T-helper 2 cell treated with Interferon-gamma antibody and Interleukin-4, amounts not matched to agents 5 μg/mL and 100 μg/mL, for 36 hours (primary cell): ENCODE data around the gene BGN.

Experiments used
- DNase-seq: peaks from one replicate; pipeline ENCODE4 v3.0.0; 2021; ENCODE audit warnings: low spot score
- H3K27ac Mint-ChIP-seq: one replicate; pipeline ENCODE4 v1.8.0; 2021; ENCODE audit warnings: mild to moderate bottlenecking, mixed read lengths
- H3K27me3 Mint-ChIP-seq: one replicate; pipeline ENCODE4 v1.8.0; 2021; ENCODE audit warnings: low read depth, mixed read lengths
- H3K36me3 Mint-ChIP-seq: one replicate; pipeline ENCODE4 v1.8.0; 2021; ENCODE audit warnings: low read depth, mixed read lengths
- H3K4me1 Mint-ChIP-seq: one replicate; pipeline ENCODE4 v1.8.0; 2021; ENCODE audit warnings: low read depth, mixed read lengths
- H3K4me3 Mint-ChIP-seq: one replicate; pipeline ENCODE4 v1.8.0; 2022; ENCODE audit warnings: mild to moderate bottlenecking, moderate library complexity, mixed read lengths
- H3K9me3 Mint-ChIP-seq: one replicate; pipeline ENCODE4 v1.8.0; 2021; ENCODE audit warnings: mixed read lengths

The BGN gene

GRCh38 chrX:153514259-153514658 lies 19.5 kb downstream of the BGN start:
- no peak overlapping the region for H3K4me3 Mint-ChIP-seq
- H3K36me3 Mint-ChIP-seq, result no peaks in the 10 kb centered on the region
- peaks cover 16% of the 10 kb centered on the region for H3K27me3 Mint-ChIP-seq
- no peaks in the 10 kb centered on the region for H3K9me3 Mint-ChIP-seq
- H3K27ac Mint-ChIP-seq, result no peak overlapping the region
- DNase-seq, result no peak
- no peaks in the 10 kb centered on the region for H3K4me1 Mint-ChIP-seq

- H3K4me3 Mint-ChIP-seq, result no peak overlapping the region
- no peak overlapping the region for H3K27ac Mint-ChIP-seq
- H3K27me3 Mint-ChIP-seq, result peaks cover 18% of the 10 kb centered on the region
- no peaks in the 10 kb centered on the region for H3K4me1 Mint-ChIP-seq
- no peaks in the 10 kb centered on the region for H3K9me3 Mint-ChIP-seq
- no peaks in the 10 kb centered on the region for H3K36me3 Mint-ChIP-seq
- no peak for DNase-seq
Observed at GRCh38 chrX:153515435-153515834, 20.7 kb downstream of the BGN start.

GRCh38 chrX:153516073-153516472 lies 21.3 kb downstream of the BGN start:
- DNase-seq, result no peak
- Mint-ChIP-seq H3K27ac (no peak overlapping the region), H3K4me1 (no peaks in the 10 kb centered on the region), H3K4me3 (no peak overlapping the region), H3K9me3 (no peaks in the 10 kb centered on the region), H3K36me3 (no peaks in the 10 kb centered on the region), H3K27me3 (peaks cover 18% of the 10 kb centered on the region)

- H3K27me3 Mint-ChIP-seq, result peaks cover 18% of the 10 kb centered on the region
- H3K4me3 Mint-ChIP-seq, result no peak within 1 kb of the TSS
- no peaks in the 10 kb centered on the region for H3K9me3 Mint-ChIP-seq
- H3K36me3 Mint-ChIP-seq, result no peaks in the 10 kb centered on the region
- H3K27ac Mint-ChIP-seq, result no peak within 1 kb of the TSS
- DNase-seq, result no peak
- no peaks in the 10 kb centered on the region for H3K4me1 Mint-ChIP-seq
Observed at GRCh38 chrX:153517423-153517822, 22.6 kb downstream of the BGN start, which contains the start of gene ATP2B3. TSS of gene ATP2B3 (plus strand) at chrX:153517642. CDS start at chrX:153536248, 18,606 bp downstream.

- no peaks in the 10 kb centered on the region for H3K9me3 Mint-ChIP-seq
- no peaks in the 10 kb centered on the region for H3K4me1 Mint-ChIP-seq
- H3K27ac Mint-ChIP-seq, result no peak overlapping the region
- H3K4me3 Mint-ChIP-seq, result no peak overlapping the region
- DNase-seq, result no peak
- H3K27me3 Mint-ChIP-seq, result peaks cover 18% of the 10 kb centered on the region
- no peaks in the 10 kb centered on the region for H3K36me3 Mint-ChIP-seq
Observed at GRCh38 chrX:153517946-153518834, 23.4 kb downstream of the BGN start.

GRCh38 chrX:153519569-153520286 lies 24.9 kb downstream of the BGN start:
- Mint-ChIP-seq H3K4me3 (no peak overlapping the region), H3K27ac (no peak overlapping the region), H3K36me3 (no peaks in the 10 kb centered on the region), H3K4me1 (no peaks in the 10 kb centered on the region), H3K9me3 (no peaks in the 10 kb centered on the region), H3K27me3 (peaks cover 18% of the 10 kb centered on the region)
- no peak for DNase-seq

GRCh38 chrX:153520287-153520917 lies 25.6 kb downstream of the BGN start:
- H3K4me1 Mint-ChIP-seq, result no peaks in the 10 kb centered on the region
- no peak overlapping the region for H3K27ac Mint-ChIP-seq
- H3K9me3 Mint-ChIP-seq, result no peaks in the 10 kb centered on the region
- H3K27me3 Mint-ChIP-seq, result peaks cover 18% of the 10 kb centered on the region
- no peaks in the 10 kb centered on the region for H3K36me3 Mint-ChIP-seq
- no peak overlapping the region for H3K4me3 Mint-ChIP-seq
- no peak for DNase-seq

- H3K27me3 Mint-ChIP-seq, result peaks cover 14% of the 10 kb centered on the region
- H3K36me3 Mint-ChIP-seq, result no peaks in the 10 kb centered on the region
- H3K4me3 Mint-ChIP-seq, result no peak overlapping the region
- no peak overlapping the region for H3K27ac Mint-ChIP-seq
- no peak for DNase-seq
- no peaks in the 10 kb centered on the region for H3K9me3 Mint-ChIP-seq
- H3K4me1 Mint-ChIP-seq, result no peaks in the 10 kb centered on the region
Observed at GRCh38 chrX:153521034-153521433, 26.3 kb downstream of the BGN start.

- Mint-ChIP-seq H3K36me3 (no peaks in the 10 kb centered on the region), H3K27ac (no peak overlapping the region)
- no peak for DNase-seq
Observed at GRCh38 chrX:153522259-153522658, 27.5 kb downstream of the BGN start.

GRCh38 chrX:153523269-153523668 lies 28.5 kb downstream of the BGN start:
- H3K9me3 Mint-ChIP-seq, result no peaks in the 10 kb centered on the region
- DNase-seq, result no peak
- no peaks in the 10 kb centered on the region for H3K4me1 Mint-ChIP-seq
- no peak overlapping the region for H3K27ac Mint-ChIP-seq
- H3K27me3 Mint-ChIP-seq, result peaks cover 10% of the 10 kb centered on the region
- H3K36me3 Mint-ChIP-seq, result no peaks in the 10 kb centered on the region
- H3K4me3 Mint-ChIP-seq, result no peak overlapping the region

More at GRCh38 chrX:153522259-153522658, 27.5 kb downstream of the BGN start:
- no peaks in the 10 kb centered on the region for H3K4me1 Mint-ChIP-seq
- peaks cover 12% of the 10 kb centered on the region for H3K27me3 Mint-ChIP-seq
- H3K9me3 Mint-ChIP-seq, result no peaks in the 10 kb centered on the region
- H3K4me3 Mint-ChIP-seq, result no peak overlapping the region

- DNase-seq, result no peak
- Mint-ChIP-seq H3K4me3 (no peak overlapping the region), H3K4me1 (no peaks in the 10 kb centered on the region), H3K27ac (no peak overlapping the region), H3K36me3 (no peaks in the 10 kb centered on the region), H3K27me3 (peaks cover 2% of the 10 kb centered on the region), H3K9me3 (no peaks in the 10 kb centered on the region)
Observed at GRCh38 chrX:153524234-153524633, 29.5 kb downstream of the BGN start.

GRCh38 chrX:153525451-153525850 lies 30.7 kb downstream of the BGN start:
- Mint-ChIP-seq H3K36me3 (no peaks in the 10 kb centered on the region), H3K9me3 (no peaks in the 10 kb centered on the region), H3K27ac (no peak overlapping the region), H3K4me3 (no peak overlapping the region), H3K27me3 (no peaks in the 10 kb centered on the region), H3K4me1 (no peaks in the 10 kb centered on the region)
- DNase-seq, result no peak

GRCh38 chrX:153526042-153526441 lies 31.3 kb downstream of the BGN start:
- Mint-ChIP-seq H3K9me3 (no peaks in the 10 kb centered on the region), H3K4me1 (no peaks in the 10 kb centered on the region), H3K36me3 (no peaks in the 10 kb centered on the region), H3K27ac (no peak overlapping the region), H3K27me3 (no peaks in the 10 kb centered on the region), H3K4me3 (no peak overlapping the region)
- DNase-seq, result no peak

GRCh38 chrX:153526801-153527200 lies 32.0 kb downstream of the BGN start:
- H3K27me3 Mint-ChIP-seq, result no peaks in the 10 kb centered on the region
- H3K4me3 Mint-ChIP-seq, result no peak overlapping the region
- DNase-seq, result no peak
- H3K27ac Mint-ChIP-seq, result no peak overlapping the region
- H3K4me1 Mint-ChIP-seq, result no peaks in the 10 kb centered on the region
- no peaks in the 10 kb centered on the region for H3K36me3 Mint-ChIP-seq
- no peaks in the 10 kb centered on the region for H3K9me3 Mint-ChIP-seq
